ENCODE results near the gene CARM1. TPM values are rescaled to one million over a fixed set of nuclear protein-coding genes. Genes with fewer than 3 reads are reported as not detected.

Gene CARM1
- total and polyA plus RNA-seq, 2 donors (not counting 1 experiment from before 2014, with no cell fraction given): 24.8 to 41.9 TPM

DNA sequence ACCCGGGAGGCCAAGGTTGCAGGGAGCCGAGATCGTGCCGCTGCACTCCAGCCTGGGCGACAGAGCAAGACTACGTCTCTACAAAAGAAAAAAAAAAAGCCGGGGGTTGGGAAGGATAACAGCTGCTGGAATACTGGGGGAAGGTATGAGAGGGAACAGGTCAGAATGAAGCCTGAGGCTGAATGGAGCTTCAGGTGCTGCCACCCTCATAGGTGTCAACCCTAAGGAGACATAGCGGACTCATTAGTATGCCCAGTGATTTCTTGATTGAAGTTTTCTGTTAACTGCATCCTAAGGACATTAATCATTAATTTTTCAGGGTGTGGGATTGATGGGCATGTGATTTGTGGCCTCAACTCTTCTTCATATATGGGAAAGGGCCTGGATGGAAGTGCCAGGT is 95.5 kb downstream of the CARM1 start:
- no peaks in the 10 kb centered on the region for H3K9me3 ChIP-seq (ENCODE audit: control insufficient read depth, insufficient read depth, low read depth, low read length)
- no peaks in the 10 kb centered on the region for H4K20me1 ChIP-seq (ENCODE audit: control insufficient read depth, extremely low read depth, insufficient read depth, low read length)
- TF ChIP-seq EZH2 (IDR thresholded peaks at IDR 0.05; ENCODE audit: low read length, missing control alignments): no peak
- no peak for TF ChIP-seq CTCF (conservative IDR thresholded peaks at IDR 0.05 in 1 of 2, IDR thresholded peaks at IDR 0.05 in 1 of 2; ENCODE audit: low read depth in 1 of 2, low read length in 2 of 2)
- DNase-seq (ENCODE audit: low read depth in 2 of 2): no peak
- no peaks in the 10 kb centered on the region for H3K4me1 ChIP-seq (ENCODE audit: control insufficient read depth, extremely low read depth, insufficient read depth, low read length)
- no peak overlapping the region for H2AFZ ChIP-seq (ENCODE audit: low read length)
- H3K4me3 ChIP-seq (replicated peaks in 1 of 4; ENCODE audit: control extremely low read depth in 1 of 4, insufficient read depth in 1 of 4, low read depth in 3 of 4, low read length in 4 of 4): no peak overlapping the region
- no peak overlapping the region for H3K27ac ChIP-seq (ENCODE audit: insufficient read depth, low read length)
- peaks cover 86% of the 10 kb centered on the region for H3K79me2 ChIP-seq (ENCODE audit: control insufficient read depth, insufficient read depth, low read length)
- no peak overlapping the region for H3K4me2 ChIP-seq (ENCODE audit: extremely low read depth, insufficient read depth, low read length)
- no peaks in the 10 kb centered on the region for H3K27me3 ChIP-seq (ENCODE audit: control insufficient read depth, insufficient read depth, low read length)
- no peak overlapping the region for H3K9ac ChIP-seq (ENCODE audit: insufficient read depth, low read length)
- H3K36me3 ChIP-seq (ENCODE audit: control insufficient read depth, insufficient read depth, low read length): peaks cover 1% of the 10 kb centered on the region

DNA sequence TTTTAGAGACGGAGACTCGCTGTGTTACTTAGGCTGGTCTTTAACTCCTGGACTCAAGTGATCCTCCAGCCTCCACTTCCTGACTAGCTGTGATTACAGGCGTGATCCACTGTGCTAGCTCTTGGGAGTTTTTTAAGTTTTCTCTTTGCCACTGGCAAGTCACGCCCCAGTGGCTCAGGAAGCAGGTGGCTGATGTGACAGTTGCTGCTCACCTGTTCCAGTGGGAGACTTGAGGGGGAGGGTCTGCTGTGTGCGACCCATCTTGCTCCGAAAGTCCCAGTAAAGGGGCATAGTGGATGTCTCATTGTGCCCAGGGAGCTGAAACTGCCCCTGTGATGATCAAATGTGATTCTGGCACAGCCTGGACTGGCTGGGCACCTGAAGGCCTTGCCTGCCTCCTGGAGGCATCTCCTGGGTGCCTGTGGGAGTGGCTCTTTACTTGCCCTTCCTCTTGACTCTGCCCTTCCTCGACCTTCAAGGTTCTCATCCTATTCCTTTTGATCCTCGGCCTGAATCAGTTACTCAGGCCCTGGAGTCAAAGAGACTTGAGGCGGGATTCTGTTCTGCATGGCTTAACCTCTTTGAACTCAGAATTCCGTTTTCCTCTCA is 97.3 kb downstream of the CARM1 start:
- no peak for DNase-seq (ENCODE audit: low read depth in 2 of 2)
- H3K79me2 ChIP-seq (ENCODE audit: control insufficient read depth, insufficient read depth, low read length): peaks cover 81% of the 10 kb centered on the region
- no peaks in the 10 kb centered on the region for H4K20me1 ChIP-seq (ENCODE audit: control insufficient read depth, extremely low read depth, insufficient read depth, low read length)
- H3K4me1 ChIP-seq (ENCODE audit: control insufficient read depth, extremely low read depth, insufficient read depth, low read length): no peaks in the 10 kb centered on the region
- no peak overlapping the region for H2AFZ ChIP-seq (ENCODE audit: low read length)
- no peak overlapping the region for H3K4me2 ChIP-seq (ENCODE audit: extremely low read depth, insufficient read depth, low read length)
- H3K27ac ChIP-seq (ENCODE audit: insufficient read depth, low read length): no peak overlapping the region
- H3K9ac ChIP-seq (ENCODE audit: insufficient read depth, low read length): no peak overlapping the region
- no peak for TF ChIP-seq CTCF (conservative IDR thresholded peaks at IDR 0.05 in 1 of 2, IDR thresholded peaks at IDR 0.05 in 1 of 2; ENCODE audit: low read depth in 1 of 2, low read length in 2 of 2)
- TF ChIP-seq EZH2 (IDR thresholded peaks at IDR 0.05; ENCODE audit: low read length, missing control alignments): no peak
- no peak overlapping the region for H3K4me3 ChIP-seq (replicated peaks in 1 of 4; ENCODE audit: control extremely low read depth in 1 of 4, insufficient read depth in 1 of 4, low read depth in 3 of 4, low read length in 4 of 4)
- peaks cover 1% of the 10 kb centered on the region for H3K36me3 ChIP-seq (ENCODE audit: control insufficient read depth, insufficient read depth, low read length)
- no peaks in the 10 kb centered on the region for H3K27me3 ChIP-seq (ENCODE audit: control insufficient read depth, insufficient read depth, low read length)
- H3K9me3 ChIP-seq (ENCODE audit: control insufficient read depth, insufficient read depth, low read depth, low read length): no peaks in the 10 kb centered on the region

- Histone ChIP-seq H3K4me1 (ENCODE audit: control insufficient read depth, extremely low read depth, insufficient read depth, low read length) (peaks cover 9% of the 10 kb centered on the region), H3K4me2 (ENCODE audit: extremely low read depth, insufficient read depth, low read length) (no peak overlapping the region), H4K20me1 (ENCODE audit: control insufficient read depth, extremely low read depth, insufficient read depth, low read length) (no peaks in the 10 kb centered on the region), H3K4me3 (replicated peaks in 1 of 4; ENCODE audit: control extremely low read depth in 1 of 4, insufficient read depth in 1 of 4, low read depth in 3 of 4, low read length in 4 of 4) (no peak overlapping the region), H3K9me3 (ENCODE audit: control insufficient read depth, insufficient read depth, low read depth, low read length) (no peaks in the 10 kb centered on the region), H3K27me3 (ENCODE audit: control insufficient read depth, insufficient read depth, low read length) (no peaks in the 10 kb centered on the region), H3K9ac (ENCODE audit: insufficient read depth, low read length) (no peak overlapping the region), H3K79me2 (ENCODE audit: control insufficient read depth, insufficient read depth, low read length) (peaks cover 79% of the 10 kb centered on the region), H2AFZ (ENCODE audit: low read length) (no peak overlapping the region), H3K27ac (ENCODE audit: insufficient read depth, low read length) (no peak overlapping the region), H3K36me3 (ENCODE audit: control insufficient read depth, insufficient read depth, low read length) (no peaks in the 10 kb centered on the region)
- no peak for DNase-seq (ENCODE audit: low read depth in 2 of 2)
- TF ChIP-seq EZH2 (IDR thresholded peaks at IDR 0.05; ENCODE audit: low read length, missing control alignments) (no peak), CTCF (conservative IDR thresholded peaks at IDR 0.05 in 1 of 2, IDR thresholded peaks at IDR 0.05 in 1 of 2; ENCODE audit: low read depth in 1 of 2, low read length in 2 of 2) (no peak)
These were observed 99.9 kb downstream of the CARM1 start for GRCh38 chr19:10971107-10971726.

Other genes starting within 250 kb of the CARM1 start
- gene SLC44A2, start 246.0 kb upstream of the CARM1 start, total RNA-seq: 25.9 and 91.3 TPM in 2 replicates
- 96.9 and 173 TPM in 2 replicates for gene SLC44A2, start 246.0 kb upstream of the CARM1 start, polyA plus RNA-seq
- gene ILF3, start 217.2 kb upstream of the CARM1 start, total RNA-seq: 55.0 and 78.4 TPM in 2 replicates
- 109 and 163 TPM in 2 replicates for gene ILF3, start 217.2 kb upstream of the CARM1 start, polyA plus RNA-seq
- 27.7 and 29.1 TPM in 2 replicates for gene QTRT1, start 170.1 kb upstream of the CARM1 start, total RNA-seq
- 21.1 and 22.6 TPM in 2 replicates for gene QTRT1, start 170.1 kb upstream of the CARM1 start, polyA plus RNA-seq
- 52.9 and 76.8 TPM in 2 replicates for gene DNM2, start 153.5 kb upstream of the CARM1 start, total RNA-seq
- gene DNM2, start 153.5 kb upstream of the CARM1 start, polyA plus RNA-seq: 42.6 and 48.6 TPM in 2 replicates
- gene TMED1, start 35.3 kb upstream of the CARM1 start, total RNA-seq: 37.5 and 40.1 TPM in 2 replicates
- 42.1 and 42.3 TPM in 2 replicates for gene TMED1, start 35.3 kb upstream of the CARM1 start, polyA plus RNA-seq
- 1.0 and 1.3 TPM in 2 replicates for gene C19orf38, start 23.1 kb upstream of the CARM1 start, total RNA-seq
- gene C19orf38, start 23.1 kb upstream of the CARM1 start, polyA plus RNA-seq: 0.08 TPM in 1 of 2 replicates, not detected in the other
- gene YIPF2, start 57.1 kb downstream of the CARM1 start, total RNA-seq: 83.7 and 118 TPM in 2 replicates
- 31.6 and 41.5 TPM in 2 replicates for gene YIPF2, start 57.1 kb downstream of the CARM1 start, polyA plus RNA-seq
- gene TIMM29, start 57.3 kb downstream of the CARM1 start, total RNA-seq: 27.7 and 29.2 TPM in 2 replicates
- gene TIMM29, start 57.3 kb downstream of the CARM1 start, polyA plus RNA-seq: 7.0 and 8.1 TPM in 2 replicates
- gene SMARCA4, start 89.5 kb downstream of the CARM1 start, total RNA-seq: 35.7 and 61.1 TPM in 2 replicates
- 28.1 and 53.1 TPM in 2 replicates for gene SMARCA4, start 89.5 kb downstream of the CARM1 start, polyA plus RNA-seq
- gene LDLR, start 217.9 kb downstream of the CARM1 start, total RNA-seq: 204 and 427 TPM in 2 replicates
- 187 and 210 TPM in 2 replicates for gene LDLR, start 217.9 kb downstream of the CARM1 start, polyA plus RNA-seq